ENCODE measurements around the gene HBEGF. TPM values are rescaled to one million over a fixed set of nuclear protein-coding genes. Genes with fewer than 3 reads are reported as not detected.

Gene HBEGF
- 25.0 and 25.6 TPM in 2 replicates for total RNA-seq

DNA sequence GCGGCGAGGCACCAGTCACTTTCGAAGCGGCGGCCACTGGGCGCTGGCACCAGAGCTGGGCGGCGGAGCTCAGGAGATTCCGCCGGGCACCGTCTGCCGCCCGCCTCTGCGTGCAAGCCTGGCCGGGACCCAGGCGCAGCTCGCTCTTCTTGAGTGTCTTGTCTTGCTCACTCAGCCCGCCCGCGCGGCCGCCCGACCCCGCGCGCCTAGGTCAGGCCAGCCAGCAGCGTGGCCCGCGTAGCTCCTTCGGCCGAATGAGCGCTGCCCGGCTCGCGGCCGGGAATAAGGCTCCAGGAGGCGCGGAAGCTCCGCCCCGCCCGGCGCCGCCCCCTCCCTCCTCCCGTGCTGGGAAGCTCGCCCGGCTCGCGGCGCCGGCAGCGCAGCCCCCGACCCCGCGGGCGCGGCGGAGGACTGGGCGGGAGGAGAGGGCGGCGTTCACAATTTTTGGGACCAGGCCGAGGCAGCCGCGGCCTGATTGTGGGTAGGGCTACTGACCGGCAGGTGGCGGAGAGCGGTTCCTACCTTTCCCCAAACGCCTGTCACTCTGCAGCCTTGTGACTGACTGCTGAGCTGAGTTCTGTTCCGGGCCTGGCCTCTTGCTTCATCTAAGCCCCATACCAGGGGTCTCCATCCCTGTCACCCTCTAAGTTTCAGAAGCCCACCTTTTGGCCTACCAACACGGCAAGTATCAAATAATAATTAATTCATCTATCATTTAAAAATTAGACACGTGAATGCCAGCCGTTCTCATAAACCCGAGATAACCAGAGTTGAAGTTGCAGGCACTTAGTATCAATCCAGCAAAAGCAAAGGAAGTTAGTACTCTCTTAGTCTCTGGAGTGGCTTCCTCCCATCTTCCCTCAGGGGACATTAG lies at the start of gene HBEGF:
HBEGF (minus strand) TSS at position 256 of the 874 bp plus-strand sequence. CDS start 275 bp downstream, outside the sequence.
- no peak for DNase-seq (ENCODE audit: low read depth)
- TF ChIP-seq, protein P1, sequence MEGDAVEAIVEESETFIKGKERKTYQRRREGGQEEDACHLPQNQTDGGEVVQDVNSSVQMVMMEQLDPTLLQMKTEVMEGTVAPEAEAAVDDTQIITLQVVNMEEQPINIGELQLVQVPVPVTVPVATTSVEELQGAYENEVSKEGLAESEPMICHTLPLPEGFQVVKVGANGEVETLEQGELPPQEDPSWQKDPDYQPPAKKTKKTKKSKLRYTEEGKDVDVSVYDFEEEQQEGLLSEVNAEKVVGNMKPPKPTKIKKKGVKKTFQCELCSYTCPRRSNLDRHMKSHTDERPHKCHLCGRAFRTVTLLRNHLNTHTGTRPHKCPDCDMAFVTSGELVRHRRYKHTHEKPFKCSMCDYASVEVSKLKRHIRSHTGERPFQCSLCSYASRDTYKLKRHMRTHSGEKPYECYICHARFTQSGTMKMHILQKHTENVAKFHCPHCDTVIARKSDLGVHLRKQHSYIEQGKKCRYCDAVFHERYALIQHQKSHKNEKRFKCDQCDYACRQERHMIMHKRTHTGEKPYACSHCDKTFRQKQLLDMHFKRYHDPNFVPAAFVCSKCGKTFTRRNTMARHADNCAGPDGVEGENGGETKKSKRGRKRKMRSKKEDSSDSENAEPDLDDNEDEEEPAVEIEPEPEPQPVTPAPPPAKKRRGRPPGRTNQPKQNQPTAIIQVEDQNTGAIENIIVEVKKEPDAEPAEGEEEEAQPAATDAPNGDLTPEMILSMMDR (conservative IDR thresholded peaks at IDR 0.05; ENCODE audit: low read depth, low read length) = peak; percentile 50

DNA sequence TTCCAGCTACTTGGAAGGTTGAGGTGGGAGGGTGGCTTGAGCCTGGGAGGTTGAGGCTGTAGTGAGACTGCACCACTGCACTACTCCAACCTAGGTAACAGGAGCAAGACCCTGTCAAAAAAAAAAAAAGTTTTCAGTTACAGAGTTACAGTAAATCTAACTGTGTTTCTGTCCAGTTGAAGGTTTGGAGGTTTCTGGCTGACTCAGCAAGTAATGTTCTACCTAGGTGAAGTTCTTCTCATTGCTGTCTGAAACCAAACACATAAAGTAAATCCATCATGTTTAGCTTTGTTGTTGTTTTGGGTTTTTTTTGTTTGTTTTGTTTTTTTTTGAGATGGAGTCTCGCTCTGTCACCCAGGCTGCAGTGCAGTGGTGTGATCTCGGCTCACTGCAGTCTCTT lies 47.3 kb upstream of the HBEGF start:
- no peak overlapping the region for H3K4me3 ChIP-seq (ENCODE audit: low read depth, low read length)
- TF ChIP-seq, protein P1 (conservative IDR thresholded peaks at IDR 0.05; ENCODE audit: low read depth, low read length) = no peak
- DNase-seq (ENCODE audit: low read depth) = no peak

More for the DNA sequence above, at the start of gene HBEGF:
- H3K4me3 ChIP-seq (ENCODE audit: low read depth, low read length) = peak within 1 kb of the TSS; percentile 76

DNA sequence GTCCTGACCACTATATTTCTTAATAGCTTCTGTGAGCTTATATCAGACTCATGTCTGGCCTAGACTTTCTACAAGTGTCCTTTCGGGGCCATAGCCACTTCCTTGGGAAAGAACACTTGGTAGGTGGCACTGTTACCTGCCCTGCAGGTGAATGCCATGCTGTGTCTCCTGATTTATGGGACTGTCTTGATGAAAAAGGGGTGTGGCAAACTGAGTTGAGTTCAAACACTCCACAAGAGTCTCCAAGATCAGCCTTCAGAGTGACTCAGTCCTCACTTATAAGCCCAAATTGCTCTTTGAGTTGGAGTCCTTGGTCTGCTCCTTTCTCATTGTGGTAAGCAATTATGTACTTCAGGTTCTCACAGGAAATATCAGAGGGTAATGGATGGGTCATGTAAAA lies 45.3 kb upstream of the HBEGF start:
- H3K4me3 ChIP-seq (ENCODE audit: low read depth, low read length) = no peak overlapping the region
- TF ChIP-seq, protein P1 (conservative IDR thresholded peaks at IDR 0.05; ENCODE audit: low read depth, low read length) = no peak
- no peak for DNase-seq (ENCODE audit: low read depth)

GRCh38 chr5:140391312-140391711 lies 44.9 kb upstream of the HBEGF start:
- H3K4me3 ChIP-seq (ENCODE audit: low read depth, low read length) = no peak overlapping the region

GRCh38 chr5:140388052-140388451 lies 41.6 kb upstream of the HBEGF start:
- DNase-seq (ENCODE audit: low read depth) = no peak
- H3K4me3 ChIP-seq (ENCODE audit: low read depth, low read length) = no peak overlapping the region
- TF ChIP-seq, protein P1 (conservative IDR thresholded peaks at IDR 0.05; ENCODE audit: low read depth, low read length) = no peak

More at GRCh38 chr5:140391312-140391711, 44.9 kb upstream of the HBEGF start:
- TF ChIP-seq, protein P1 (conservative IDR thresholded peaks at IDR 0.05; ENCODE audit: low read depth, low read length) = no peak
- no peak for DNase-seq (ENCODE audit: low read depth)

DNA sequence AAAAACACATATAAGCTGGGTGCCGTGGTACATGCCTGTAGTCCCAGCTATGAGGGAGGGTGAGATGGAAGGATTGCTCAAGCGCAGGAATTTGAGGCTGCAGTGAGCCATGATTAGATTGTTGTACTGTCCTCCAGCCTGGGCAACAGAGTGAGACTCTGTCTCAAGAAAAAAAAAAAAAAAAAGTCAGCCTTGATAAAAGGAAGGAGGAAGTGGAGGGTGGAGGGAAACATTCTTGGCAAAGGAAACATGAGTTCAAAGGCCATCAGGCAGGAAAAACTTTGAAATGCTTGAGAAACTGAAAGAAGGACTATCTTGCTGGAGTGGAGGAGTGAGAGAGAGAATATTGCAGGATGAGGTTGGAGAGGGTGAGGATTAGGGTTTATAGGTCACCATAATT lies 36.9 kb upstream of the HBEGF start:
- TF ChIP-seq, protein P1 (conservative IDR thresholded peaks at IDR 0.05; ENCODE audit: low read depth, low read length) = no peak
- no peak overlapping the region for H3K4me3 ChIP-seq (ENCODE audit: low read depth, low read length)
- no peak for DNase-seq (ENCODE audit: low read depth)
